HUDEP-2 (cell line): ENCODE measurements around the gene CEPT1.
"Not testable (repeated sequence)": the region's sequence is repeated elsewhere in the genome, so short reads cannot be mapped to it uniquely, and the experiment has no call there.

Experiments
- DNase-seq, 76 experiments: peaks; one replicate each; lab custom pipeline; 2025; ENCODE audit not compliant: unreplicated experiment in 76 of 76; lab: John Stamatoyannopoulos, UW

The CEPT1 gene

GRCh38 chr1:111139956-111140679, at the start of gene CEPT1, which contains the start of gene DRAM2:
Gene CEPT1, plus strand, starts transcription at chr1:111140223. Its CDS starts 7,492 bp downstream, at chr1:111147715.
Gene DRAM2, minus strand, starts transcription at chr1:111140093. Its CDS starts 8,539 bp downstream, at chr1:111131554.
- DNase-seq = peak in 75 of 76 experiments; percentile 28 to 93 (median 82)

GRCh38 chr1:111095421-111095820, 44.6 kb upstream of the CEPT1 start:
- not testable (repeated sequence) for DNase-seq

- no peak for DNase-seq
These were observed 42.5 kb upstream of the CEPT1 start for GRCh38 chr1:111097356-111098099.

- no peak for DNase-seq
These were observed 40.7 kb upstream of the CEPT1 start for GRCh38 chr1:111099289-111099688.

GRCh38 chr1:111101854-111102642, 38.0 kb upstream of the CEPT1 start:
- DNase-seq = no peak

GRCh38 chr1:111104981-111105380, 35.0 kb upstream of the CEPT1 start:
- DNase-seq = no peak

GRCh38 chr1:111110197-111110899, 29.7 kb upstream of the CEPT1 start:
- DNase-seq = no peak

GRCh38 chr1:111116496-111116895, 23.5 kb upstream of the CEPT1 start:
- DNase-seq = no peak

- no peak for DNase-seq
These were observed 13.7 kb upstream of the CEPT1 start for GRCh38 chr1:111126354-111126753.

- DNase-seq = no peak
These were observed 11.9 kb upstream of the CEPT1 start for GRCh38 chr1:111127923-111128643.

GRCh38 chr1:111129376-111129775, 10.6 kb upstream of the CEPT1 start:
- no peak for DNase-seq

GRCh38 chr1:111131693-111132092, 8.3 kb upstream of the CEPT1 start:
- no peak for DNase-seq

GRCh38 chr1:111133866-111134265, 6.2 kb upstream of the CEPT1 start:
- DNase-seq = no peak

GRCh38 chr1:111139324-111139955, 583 bp upstream of the CEPT1 start:
- DNase-seq = peak in 35 of 76 experiments; percentile 3 to 48 (median 26)

GRCh38 chr1:111140680-111140967, 601 bp downstream of the CEPT1 start:
- peak in 13 of 76 experiments; percentile 10 to 57 (median 24) for DNase-seq

GRCh38 chr1:111141245-111142220, 1.5 kb downstream of the CEPT1 start:
- DNase-seq = no peak

GRCh38 chr1:111142356-111142975, 2.4 kb downstream of the CEPT1 start:
- peak in 11 of 76 experiments; percentile 1 to 30 (median 5) for DNase-seq

- no peak for DNase-seq
These were observed 5.5 kb downstream of the CEPT1 start for GRCh38 chr1:111145542-111145941.
